ENCODE results near the gene MAP3K20.

Gene MAP3K20

GRCh38 chr2:173076581-173077345 lies 1.1 kb downstream of the MAP3K20 start:
- TF ChIP-seq CTCF (IDR thresholded peaks at IDR 0.05; ENCODE audit: borderline replicate concordance, insufficient read depth, low read depth, low read length) = no peak
- peak overlapping the region; percentile 66 for H3K4me3 ChIP-seq (ENCODE audit: low read depth, low read length)

- H3K4me3 ChIP-seq (ENCODE audit: low read depth, low read length) = no peak overlapping the region
- no peak for TF ChIP-seq CTCF (IDR thresholded peaks at IDR 0.05; ENCODE audit: borderline replicate concordance, insufficient read depth, low read depth, low read length)
Observed at GRCh38 chr2:173077506-173078177, 2.0 kb downstream of the MAP3K20 start.

GRCh38 chr2:173079141-173079540 lies 3.5 kb downstream of the MAP3K20 start:
- no peak overlapping the region for H3K4me3 ChIP-seq (ENCODE audit: low read depth, low read length)
- TF ChIP-seq CTCF (IDR thresholded peaks at IDR 0.05; ENCODE audit: borderline replicate concordance, insufficient read depth, low read depth, low read length) = no peak

GRCh38 chr2:173079973-173080860 lies 4.6 kb downstream of the MAP3K20 start:
- no peak for TF ChIP-seq CTCF (IDR thresholded peaks at IDR 0.05; ENCODE audit: borderline replicate concordance, insufficient read depth, low read depth, low read length)
- H3K4me3 ChIP-seq (ENCODE audit: low read depth, low read length) = no peak overlapping the region

GRCh38 chr2:173086518-173087213 lies 11.0 kb downstream of the MAP3K20 start:
- TF ChIP-seq CTCF (IDR thresholded peaks at IDR 0.05; ENCODE audit: borderline replicate concordance, insufficient read depth, low read depth, low read length) = no peak
- no peak overlapping the region for H3K4me3 ChIP-seq (ENCODE audit: low read depth, low read length)

- no peak for TF ChIP-seq CTCF (IDR thresholded peaks at IDR 0.05; ENCODE audit: borderline replicate concordance, insufficient read depth, low read depth, low read length)
- no peak overlapping the region for H3K4me3 ChIP-seq (ENCODE audit: low read depth, low read length)
Observed at GRCh38 chr2:173087214-173087581, 11.6 kb downstream of the MAP3K20 start.

Data from GM12875 (cell line).